ENCODE data around the gene IKBKE.

DNA sequence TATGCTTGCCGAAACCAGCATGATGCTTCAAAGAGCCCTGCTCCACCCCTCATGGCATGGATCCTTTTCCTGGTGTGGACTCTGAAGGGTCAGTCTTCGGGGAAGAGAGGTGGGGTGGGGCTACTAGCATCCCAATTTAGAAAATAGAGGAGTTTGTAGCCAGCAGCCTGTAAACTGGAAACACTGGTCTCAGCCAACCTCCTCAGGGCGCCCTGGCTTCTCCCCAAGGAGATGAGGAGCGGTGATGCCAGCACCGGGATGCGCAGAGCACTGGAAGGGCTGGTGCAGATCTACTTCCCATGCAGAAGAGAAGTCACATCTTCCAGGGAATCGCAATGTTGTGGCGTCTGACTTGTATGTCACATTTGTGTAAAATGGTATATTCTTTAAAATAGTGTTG, 6.4 kb upstream of the IKBKE start:
- TF ChIP-seq POLR2A (IDR thresholded peaks at IDR 0.05) (no peak), CTCF (IDR thresholded peaks at IDR 0.05) (no peak)
